Measurements from ENCODE around the gene TRAPPC11. TPM values are rescaled to one million over a fixed set of nuclear protein-coding genes. Genes with fewer than 3 reads are reported as not detected.

The TRAPPC11 gene
- total and polyA plus RNA-seq, 9 of the 15 experiments (the other 6 are each of a cell fraction or from before 2014, with no cell fraction given) = 11.6 to 49.0 (median 28.7) TPM

GRCh38 chr4:183632689-183633088, 26.4 kb upstream of the TRAPPC11 start (continued):
- TF ChIP-seq HNRNPUL1 (IDR thresholded peaks at IDR 0.05; ENCODE audit: low read length) (no peak), SOX6 (IDR thresholded peaks at IDR 0.05) (peak; percentile 60), SIX5 (IDR thresholded peaks at IDR 0.05; ENCODE audit: borderline replicate concordance in 1 of 2, insufficient read depth in 1 of 2, low read depth in 1 of 2, low read length in 2 of 2) (no peak), GTF2A2 (tag; IDR thresholded peaks at IDR 0.05) (no peak), DPF2 (IDR thresholded peaks at IDR 0.05) (0 out of 2 replicates have a peak, but pooled peaks have one; percentile 25), ZNF507 (tag; conservative IDR thresholded peaks at IDR 0.05) (no peak), YY1 (IDR thresholded peaks at IDR 0.05; ENCODE audit: borderline replicate concordance in 1 of 3, control insufficient read depth in 1 of 3, extremely low read depth in 1 of 3, insufficient read depth in 3 of 3, insufficient read length in 1 of 3, insufficient replicate concordance in 2 of 3, low read depth in 1 of 3, low read length in 2 of 3) (no peak), GABPB1 (CRISPR knock-in tag; IDR thresholded peaks at IDR 0.05) (no peak), SRSF3 (IDR thresholded peaks at IDR 0.05; ENCODE audit: insufficient read depth, low read length) (no peak), CEBPG (CRISPR knock-in tag; IDR thresholded peaks at IDR 0.05) (no peak), CEBPG (tag; conservative IDR thresholded peaks at IDR 0.05 in 1 of 2, IDR thresholded peaks at IDR 0.05 in 1 of 2) (no peak), RFX7 (CRISPR knock-in tag; IDR thresholded peaks at IDR 0.05) (no peak), ZNF175 (CRISPR knock-in tag; IDR thresholded peaks at IDR 0.05; ENCODE audit: low read depth) (0 out of 2 replicates have a peak, but pooled peaks have one; percentile 30), TRIM24 (IDR thresholded peaks at IDR 0.05) (no peak), ZNF75A (CRISPR knock-in tag; IDR thresholded peaks at IDR 0.05) (no peak), ZNF740 (CRISPR knock-in tag; IDR thresholded peaks at IDR 0.05) (no peak), ZNF740 (tag; IDR thresholded peaks at IDR 0.05) (no peak), PKNOX1 (IDR thresholded peaks at IDR 0.05) (peak; percentile 31; the same call in 1 of the 2 replicates), ZNF3 (CRISPR knock-in tag; IDR thresholded peaks at IDR 0.05) (no peak), BHLHE40 (IDR thresholded peaks at IDR 0.05; ENCODE audit: low read length) (peak; percentile 89), FOXA1 (IDR thresholded peaks at IDR 0.05; ENCODE audit: borderline replicate concordance) (no peak)
